GM12873 (cell line): ENCODE data around the gene SPIB.

Experiments used
- TF ChIP-seq, protein P1 (sequence below): IDR thresholded peaks from 2 replicates; pipeline ENCODE4 v1.5.1; 2012; ENCODE audit warnings: low read depth, mild to moderate bottlenecking, moderate library complexity, low read length, control low read depth; ENCODE audit not compliant: insufficient read depth; ENCODE audit errors: missing control alignments

SPIB gene

GRCh38 chr19:50416034-50416977, 2.4 kb upstream of the SPIB start:
- TF ChIP-seq, protein P1, sequence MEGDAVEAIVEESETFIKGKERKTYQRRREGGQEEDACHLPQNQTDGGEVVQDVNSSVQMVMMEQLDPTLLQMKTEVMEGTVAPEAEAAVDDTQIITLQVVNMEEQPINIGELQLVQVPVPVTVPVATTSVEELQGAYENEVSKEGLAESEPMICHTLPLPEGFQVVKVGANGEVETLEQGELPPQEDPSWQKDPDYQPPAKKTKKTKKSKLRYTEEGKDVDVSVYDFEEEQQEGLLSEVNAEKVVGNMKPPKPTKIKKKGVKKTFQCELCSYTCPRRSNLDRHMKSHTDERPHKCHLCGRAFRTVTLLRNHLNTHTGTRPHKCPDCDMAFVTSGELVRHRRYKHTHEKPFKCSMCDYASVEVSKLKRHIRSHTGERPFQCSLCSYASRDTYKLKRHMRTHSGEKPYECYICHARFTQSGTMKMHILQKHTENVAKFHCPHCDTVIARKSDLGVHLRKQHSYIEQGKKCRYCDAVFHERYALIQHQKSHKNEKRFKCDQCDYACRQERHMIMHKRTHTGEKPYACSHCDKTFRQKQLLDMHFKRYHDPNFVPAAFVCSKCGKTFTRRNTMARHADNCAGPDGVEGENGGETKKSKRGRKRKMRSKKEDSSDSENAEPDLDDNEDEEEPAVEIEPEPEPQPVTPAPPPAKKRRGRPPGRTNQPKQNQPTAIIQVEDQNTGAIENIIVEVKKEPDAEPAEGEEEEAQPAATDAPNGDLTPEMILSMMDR = no peak

GRCh38 chr19:50417111-50418081, 1.3 kb upstream of the SPIB start:
- TF ChIP-seq, protein P1 = no peak

DNA sequence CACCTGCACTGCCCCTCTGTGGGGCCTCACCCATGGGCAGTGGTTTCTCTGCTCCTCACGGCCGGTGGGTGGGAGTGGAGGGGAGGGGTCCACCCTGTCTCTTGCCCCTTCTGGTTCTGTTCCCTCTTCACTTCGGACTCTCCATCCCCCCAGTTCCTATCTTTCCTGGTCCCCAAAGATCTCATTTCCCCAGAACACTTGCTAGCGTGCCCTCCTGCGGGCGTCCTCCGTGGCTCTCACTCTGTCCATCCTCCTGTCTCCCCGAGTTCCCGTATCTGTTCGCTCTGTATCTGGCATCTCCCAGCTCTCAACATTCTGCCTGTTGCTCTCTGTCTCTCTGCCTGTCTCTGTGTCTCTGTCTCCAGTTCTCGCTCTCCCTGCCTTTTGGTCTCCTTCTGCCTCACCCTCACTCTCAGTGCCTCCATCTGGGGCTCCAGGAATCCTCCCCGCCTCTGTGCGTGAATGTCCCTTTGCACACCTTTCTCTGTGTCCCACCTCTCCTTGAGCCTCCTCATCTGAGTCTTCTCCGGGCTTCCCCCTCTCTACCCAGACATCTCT, 363 bp downstream of the SPIB start:
- TF ChIP-seq, protein P1 = no peak

DNA sequence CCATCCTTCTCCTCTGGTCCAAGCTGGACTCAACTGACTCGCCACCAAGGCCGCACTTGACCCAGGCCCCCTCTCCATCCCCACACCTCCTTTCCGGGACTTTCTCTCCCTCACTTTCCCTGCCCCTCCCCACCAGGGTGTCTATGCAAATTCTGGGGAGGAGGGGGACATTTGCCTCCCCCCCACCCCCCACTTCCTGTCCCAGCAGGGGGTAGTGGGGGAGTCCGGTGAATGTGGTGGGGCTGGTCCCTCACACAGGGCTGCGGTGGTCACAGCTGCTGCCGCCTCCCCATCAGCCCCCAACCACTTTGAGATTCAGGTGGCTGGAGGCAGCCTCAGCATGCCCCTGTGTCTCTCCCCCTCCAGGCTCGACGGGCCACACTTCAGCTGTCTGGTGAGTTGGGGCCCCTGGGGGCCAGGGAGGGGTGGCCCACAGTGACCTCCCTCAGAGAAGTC, 870 bp downstream of the SPIB start:
- TF ChIP-seq, protein P1 = no peak

DNA sequence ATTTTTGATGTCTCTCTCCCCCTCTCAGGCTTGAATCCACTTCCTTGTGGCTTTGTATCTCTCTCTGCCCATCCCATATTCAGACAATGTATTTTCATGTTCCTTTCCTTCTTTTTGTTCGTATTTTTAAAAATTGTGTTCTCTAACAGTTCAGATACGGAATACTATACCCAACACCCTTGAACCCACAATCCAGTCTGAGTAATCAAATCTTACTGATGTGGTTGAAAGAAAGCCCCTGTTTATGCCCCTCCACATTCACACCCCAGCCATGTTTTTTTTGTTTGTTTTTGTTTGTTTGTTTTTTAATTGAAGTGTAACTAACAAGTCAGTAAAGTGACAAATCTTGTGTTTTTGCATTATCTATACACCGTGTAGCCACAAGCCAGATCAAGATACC, 1.4 kb downstream of the SPIB start:
- TF ChIP-seq, protein P1 = no peak

- TF ChIP-seq, protein P1 = no peak
Observed at GRCh38 chr19:50420808-50421207, 2.1 kb downstream of the SPIB start.
